Stimulated activated memory B cell treated with anti-CD40 and anti-IgM and Interleukin-4, amounts not matched to agents 10 μg/mL and 1 μg/mL and 100 μg/mL, for 72 hours (primary cell): ENCODE data around the gene CIP2A.
"Not testable (repeated sequence)": the region's sequence is repeated elsewhere in the genome, so short reads cannot be mapped to it uniquely, and the experiment has no call there.

Experiments used
- ATAC-seq: fragments of 150-1000 bp; cut with Tn5 transposase; 2 replicates; pipeline ENCODE4 v1.10.0; 2021
- H3K27ac Mint-ChIP-seq: one replicate; pipeline ENCODE4 v1.8.0; 2022; ENCODE audit warnings: mild to moderate bottlenecking, mixed read lengths
- H3K27me3 Mint-ChIP-seq: one replicate; pipeline ENCODE4 v1.8.0; 2022; ENCODE audit warnings: mixed read lengths
- H3K36me3 Mint-ChIP-seq: one replicate; pipeline ENCODE4 v1.8.0; 2022; ENCODE audit warnings: mixed read lengths
- H3K4me1 Mint-ChIP-seq: one replicate; pipeline ENCODE4 v1.8.0; 2022; ENCODE audit warnings: mixed read lengths
- H3K4me3 Mint-ChIP-seq: one replicate; pipeline ENCODE4 v1.8.0; 2022; ENCODE audit warnings: mild to moderate bottlenecking, moderate library complexity, mixed read lengths
- H3K9me3 Mint-ChIP-seq: one replicate; pipeline ENCODE4 v1.8.0; 2022; ENCODE audit warnings: mixed read lengths

Gene CIP2A

DNA sequence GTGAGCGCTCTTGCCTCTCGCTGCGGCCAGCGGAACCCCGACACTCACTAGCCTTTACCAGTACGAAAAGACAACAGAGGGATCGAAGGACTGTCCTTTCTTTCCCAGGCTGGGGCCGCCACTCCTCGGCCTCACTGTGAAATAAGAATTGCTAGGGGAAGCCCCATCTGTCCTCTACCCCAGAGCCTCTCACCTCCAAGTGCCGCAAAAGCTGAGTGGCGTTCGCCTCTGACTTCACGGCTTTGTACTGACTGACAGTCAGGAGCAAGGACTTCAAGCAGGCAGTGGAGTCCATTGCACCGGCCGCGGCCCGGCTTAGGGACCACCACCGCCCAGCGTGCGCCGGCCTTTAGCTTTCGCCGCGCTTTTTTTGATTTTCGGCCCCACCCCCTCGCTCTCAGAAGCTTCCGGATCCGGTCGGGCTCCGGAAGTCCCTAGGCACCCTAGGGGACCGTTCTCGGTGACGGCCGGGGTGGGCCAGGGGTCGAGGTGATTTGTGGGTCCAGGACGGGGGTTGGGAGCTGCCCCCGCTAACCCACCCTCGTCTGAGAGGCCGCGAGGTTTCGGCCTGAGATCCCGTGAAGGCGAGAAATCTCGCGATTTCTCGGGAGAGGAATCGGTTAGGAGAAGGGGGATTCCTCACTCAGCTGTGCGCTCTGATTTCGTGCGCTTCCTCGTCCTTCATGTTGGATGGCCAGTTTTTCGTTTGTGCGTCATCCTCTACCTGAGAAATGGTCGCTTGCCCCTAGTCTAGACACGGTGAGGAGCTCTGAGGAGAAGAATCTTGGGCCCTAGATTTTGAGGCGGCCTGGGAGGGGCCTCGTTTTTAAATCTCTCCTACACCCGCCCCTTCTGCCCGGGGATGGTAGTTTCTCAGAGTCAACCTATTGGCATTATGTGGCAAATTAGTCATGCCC is at the start of gene CIP2A, which contains the start of gene DZIP3:
TSS of gene CIP2A (minus strand) at position 358 of the 917 bp plus-strand sequence. CDS start at position 295, 63 bp downstream.
TSS of gene DZIP3 (plus strand) at position 642 of the 917 bp plus-strand sequence. CDS start 15,685 bp downstream, outside the sequence.
- no peaks in the 10 kb centered on the region for H3K36me3 Mint-ChIP-seq
- H3K27ac Mint-ChIP-seq, result peak within 1 kb of the TSS; percentile 100
- H3K4me3 Mint-ChIP-seq, result peak within 1 kb of the TSS; percentile 98
- H3K27me3 Mint-ChIP-seq, result no peaks in the 10 kb centered on the region
- H3K4me1 Mint-ChIP-seq, result peaks cover 52% of the 10 kb centered on the region
- no peaks in the 10 kb centered on the region for H3K9me3 Mint-ChIP-seq
- ATAC-seq, result peak; percentile 97

DNA sequence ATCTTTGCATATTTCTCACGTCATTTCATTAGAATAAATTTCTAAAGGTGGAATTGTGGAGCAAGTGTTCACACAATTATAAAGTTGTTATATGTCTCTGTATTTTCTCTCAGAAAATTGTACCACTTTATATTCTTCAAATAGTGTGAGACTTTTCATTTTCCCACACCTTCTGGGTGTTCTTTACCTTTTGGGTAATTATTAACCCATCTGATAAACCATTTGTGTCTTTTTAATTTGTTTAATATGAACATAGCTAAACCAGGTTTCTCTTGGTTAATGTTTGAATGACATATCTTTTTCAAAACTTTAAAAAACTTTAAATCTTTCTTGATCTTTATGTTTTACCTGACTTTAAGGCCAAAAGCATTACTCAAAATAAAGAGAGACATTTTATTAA is 40.7 kb upstream of the CIP2A start:
- H3K27ac Mint-ChIP-seq, result no peak overlapping the region
- H3K36me3 Mint-ChIP-seq, result peaks cover 32% of the 10 kb centered on the region
- H3K4me1 Mint-ChIP-seq, result peaks cover 12% of the 10 kb centered on the region
- no peak for ATAC-seq
- H3K4me3 Mint-ChIP-seq, result no peak overlapping the region
- H3K9me3 Mint-ChIP-seq, result no peaks in the 10 kb centered on the region
- no peaks in the 10 kb centered on the region for H3K27me3 Mint-ChIP-seq

- H3K27me3 Mint-ChIP-seq, result no peaks in the 10 kb centered on the region
- no peak overlapping the region for H3K27ac Mint-ChIP-seq
- H3K4me3 Mint-ChIP-seq, result no peak overlapping the region
- H3K4me1 Mint-ChIP-seq, result no peaks in the 10 kb centered on the region
- H3K9me3 Mint-ChIP-seq, result no peaks in the 10 kb centered on the region
- ATAC-seq, result no peak
- peaks cover 23% of the 10 kb centered on the region for H3K36me3 Mint-ChIP-seq
Observed at GRCh38 chr3:108623504-108623903, 34.3 kb upstream of the CIP2A start.

GRCh38 chr3:108620250-108620649 is 31.0 kb upstream of the CIP2A start:
- no peak for ATAC-seq
- no peak overlapping the region for H3K4me3 Mint-ChIP-seq
- H3K27ac Mint-ChIP-seq, result no peak overlapping the region
- H3K27me3 Mint-ChIP-seq, result no peaks in the 10 kb centered on the region
- H3K9me3 Mint-ChIP-seq, result no peaks in the 10 kb centered on the region
- H3K36me3 Mint-ChIP-seq, result peaks cover 20% of the 10 kb centered on the region
- H3K4me1 Mint-ChIP-seq, result no peaks in the 10 kb centered on the region

GRCh38 chr3:108616090-108616489 is 26.9 kb upstream of the CIP2A start:
- H3K9me3 Mint-ChIP-seq, ATAC-seq, H3K27ac Mint-ChIP-seq, H3K27me3 Mint-ChIP-seq, H3K4me1 Mint-ChIP-seq, H3K4me3 Mint-ChIP-seq: not testable (repeated sequence)
- peaks cover 21% of the 10 kb centered on the region for H3K36me3 Mint-ChIP-seq

DNA sequence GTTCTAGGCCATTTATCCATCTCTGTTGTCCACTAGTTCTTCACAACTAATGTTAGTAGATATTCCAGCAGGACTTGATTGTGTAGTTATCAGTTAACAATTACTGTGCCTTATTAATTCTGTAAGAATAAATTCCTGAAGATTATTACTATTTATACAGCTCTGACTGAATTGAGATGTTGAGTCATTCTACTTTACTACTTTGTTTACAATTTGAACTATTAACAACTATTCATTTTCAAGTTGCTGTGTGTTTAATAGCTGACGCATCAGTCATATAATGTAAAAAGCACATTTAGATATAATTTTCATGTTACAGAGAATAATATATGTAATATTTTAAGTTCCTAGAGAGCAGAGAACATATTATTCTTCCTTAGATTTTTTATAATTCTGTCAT is 21.4 kb upstream of the CIP2A start:
- no peaks in the 10 kb centered on the region for H3K9me3 Mint-ChIP-seq
- ATAC-seq, result no peak

DNA sequence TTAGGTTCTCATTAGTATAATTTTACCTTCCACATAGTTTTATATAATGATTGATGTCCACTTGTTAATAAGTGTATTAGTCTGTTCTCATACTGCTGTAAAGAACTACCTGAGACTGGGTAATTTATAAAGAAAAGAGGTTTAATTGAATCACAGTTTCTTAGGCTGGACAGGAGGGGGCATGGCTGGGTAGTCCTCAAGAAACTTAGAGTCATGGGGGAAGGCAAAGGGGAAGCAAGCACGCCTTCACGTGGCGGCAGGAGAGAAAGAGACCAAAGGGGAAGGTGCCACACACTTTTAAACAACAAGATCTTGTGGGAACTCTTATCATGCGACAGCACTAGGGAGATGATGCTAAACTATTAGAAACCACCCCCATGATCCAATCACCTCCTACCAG is 19.5 kb upstream of the CIP2A start:
- ATAC-seq, result no peak
- peaks cover 14% of the 10 kb centered on the region for H3K36me3 Mint-ChIP-seq
- no peak overlapping the region for H3K27ac Mint-ChIP-seq
- H3K4me3 Mint-ChIP-seq, result no peak overlapping the region
- no peaks in the 10 kb centered on the region for H3K27me3 Mint-ChIP-seq
- H3K9me3 Mint-ChIP-seq, result no peaks in the 10 kb centered on the region
- peaks cover 4% of the 10 kb centered on the region for H3K4me1 Mint-ChIP-seq

More for the DNA sequence above, 21.4 kb upstream of the CIP2A start:
- H3K27ac Mint-ChIP-seq, result no peak overlapping the region
- H3K4me3 Mint-ChIP-seq, result no peak overlapping the region
- no peaks in the 10 kb centered on the region for H3K27me3 Mint-ChIP-seq
- H3K36me3 Mint-ChIP-seq, result peaks cover 21% of the 10 kb centered on the region
- no peaks in the 10 kb centered on the region for H3K4me1 Mint-ChIP-seq

- no peak overlapping the region for H3K4me3 Mint-ChIP-seq
- H3K36me3 Mint-ChIP-seq, result peaks cover 14% of the 10 kb centered on the region
- no peaks in the 10 kb centered on the region for H3K27me3 Mint-ChIP-seq
- H3K4me1 Mint-ChIP-seq, result peaks cover 27% of the 10 kb centered on the region
- H3K9me3 Mint-ChIP-seq, result no peaks in the 10 kb centered on the region
- no peak overlapping the region for H3K27ac Mint-ChIP-seq
- ATAC-seq, result no peak
Observed at GRCh38 chr3:108605491-108605890, 16.3 kb upstream of the CIP2A start.

- Mint-ChIP-seq H3K36me3 (peaks cover 14% of the 10 kb centered on the region), H3K4me3 (no peak overlapping the region), H3K27me3 (no peaks in the 10 kb centered on the region), H3K9me3 (no peaks in the 10 kb centered on the region), H3K4me1 (peaks cover 27% of the 10 kb centered on the region), H3K27ac (no peak overlapping the region)
- no peak for ATAC-seq
Observed at GRCh38 chr3:108605028-108605427, 15.8 kb upstream of the CIP2A start.

DNA sequence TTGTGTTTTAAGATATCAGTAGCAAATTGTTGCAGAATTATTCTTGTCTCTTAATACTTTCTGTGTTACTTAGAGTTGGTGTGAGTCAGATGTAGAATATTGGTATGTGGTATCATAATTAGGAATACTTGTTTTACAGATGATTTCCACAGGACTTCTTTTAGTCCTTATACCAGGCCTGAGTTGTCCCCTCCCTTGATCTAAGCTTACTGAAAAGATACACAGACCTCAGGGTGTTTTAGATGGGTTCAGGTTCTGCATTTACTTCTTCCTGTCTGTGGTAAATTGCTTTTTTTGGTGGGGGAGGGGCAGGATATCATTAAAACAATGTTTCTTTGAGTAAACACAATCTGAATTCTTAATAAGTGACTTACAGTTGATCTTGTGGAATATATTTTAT is 14.5 kb upstream of the CIP2A start:
- Mint-ChIP-seq H3K9me3 (no peaks in the 10 kb centered on the region), H3K36me3 (peaks cover 3% of the 10 kb centered on the region), H3K27me3 (no peaks in the 10 kb centered on the region), H3K27ac (peak overlapping the region; percentile 60), H3K4me3 (no peak overlapping the region), H3K4me1 (peaks cover 27% of the 10 kb centered on the region)
- ATAC-seq, result peak; percentile 64

DNA sequence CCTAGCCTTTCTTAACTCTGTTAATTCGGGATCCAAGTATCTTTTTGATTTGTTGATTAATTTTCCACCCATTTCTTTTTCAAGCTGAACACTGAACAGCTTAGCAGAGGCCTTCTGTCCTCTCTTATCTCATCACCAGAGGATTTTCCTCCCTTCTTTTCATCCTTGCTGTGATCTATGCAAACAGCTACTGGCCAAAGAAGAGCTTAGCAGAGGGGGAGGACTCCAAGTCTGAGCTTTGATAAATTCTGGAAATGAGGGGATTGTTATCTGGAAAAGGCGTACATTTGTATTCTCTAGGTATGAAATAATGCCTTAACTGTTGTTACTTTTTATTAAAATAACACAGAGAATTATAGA is 13.7 kb upstream of the CIP2A start:
- Mint-ChIP-seq H3K9me3 (no peaks in the 10 kb centered on the region), H3K27ac (peak overlapping the region; percentile 60), H3K4me1 (peaks cover 27% of the 10 kb centered on the region), H3K27me3 (no peaks in the 10 kb centered on the region), H3K4me3 (peak overlapping the region; percentile 31), H3K36me3 (no peaks in the 10 kb centered on the region)
- ATAC-seq, result no peak

DNA sequence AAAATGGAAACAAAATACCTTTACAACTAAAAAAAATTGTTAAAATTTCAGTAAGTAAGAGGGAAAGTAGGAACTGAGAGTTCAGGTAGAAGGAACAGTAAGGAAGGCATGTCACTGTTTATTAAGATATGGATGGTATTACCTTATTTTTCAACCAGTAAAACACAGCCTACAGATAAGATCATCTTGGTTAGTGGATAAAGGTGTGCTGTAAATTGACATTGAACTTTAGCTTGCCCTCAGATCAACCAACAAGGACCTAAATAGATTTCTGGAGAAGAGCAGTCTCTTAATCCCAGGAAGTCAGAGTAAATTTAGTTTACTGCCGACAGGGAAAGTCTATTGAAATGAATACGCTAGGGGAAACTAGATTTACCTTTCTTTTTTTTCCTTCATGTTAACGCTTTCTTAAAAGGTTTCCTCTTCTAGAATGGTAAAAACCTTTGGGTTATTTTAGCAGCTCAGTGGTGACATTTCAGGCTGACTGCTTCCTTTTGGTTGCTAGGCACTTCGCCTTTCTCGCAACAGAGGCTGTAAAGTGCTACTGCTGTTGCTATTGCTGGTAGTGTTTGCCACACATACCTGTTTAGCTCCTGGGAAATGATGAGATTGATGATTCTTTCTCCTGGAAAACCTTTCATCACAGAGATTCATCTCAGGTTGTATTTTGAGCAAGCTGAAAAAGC is 13.2 kb upstream of the CIP2A start:
- Mint-ChIP-seq H3K27me3 (no peaks in the 10 kb centered on the region), H3K36me3 (no peaks in the 10 kb centered on the region), H3K4me3 (peak overlapping the region; percentile 31), H3K4me1 (peaks cover 27% of the 10 kb centered on the region), H3K27ac (peak overlapping the region; percentile 60), H3K9me3 (no peaks in the 10 kb centered on the region)
- peak; percentile 81 for ATAC-seq

- Mint-ChIP-seq H3K4me3 (no peak overlapping the region), H3K4me1 (peaks cover 45% of the 10 kb centered on the region), H3K9me3 (no peaks in the 10 kb centered on the region), H3K27ac (no peak overlapping the region), H3K27me3 (no peaks in the 10 kb centered on the region), H3K36me3 (no peaks in the 10 kb centered on the region)
- no peak for ATAC-seq
Observed at GRCh38 chr3:108599677-108600409, 10.6 kb upstream of the CIP2A start.

DNA sequence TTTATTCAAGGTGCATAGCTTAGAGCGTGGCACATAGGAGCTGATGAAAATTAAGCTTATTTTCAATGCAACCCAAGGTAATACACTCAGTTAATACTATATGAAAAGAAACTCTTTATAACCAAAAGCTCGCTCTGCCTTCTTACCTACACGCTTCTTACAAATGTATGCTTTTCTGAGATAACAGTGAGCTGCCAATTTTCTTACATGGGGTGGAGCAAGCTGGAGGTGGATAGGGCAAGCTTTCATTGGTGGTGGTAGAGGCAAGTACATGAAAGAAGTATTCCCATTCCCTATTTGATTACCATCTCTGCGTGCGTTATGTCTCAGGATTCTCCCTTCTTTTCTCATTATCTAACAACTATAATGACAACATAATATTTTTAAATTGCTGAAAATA is 9.1 kb upstream of the CIP2A start:
- no peak for ATAC-seq
- Mint-ChIP-seq H3K4me3 (no peak overlapping the region), H3K27ac (no peak overlapping the region), H3K9me3 (no peaks in the 10 kb centered on the region), H3K4me1 (peaks cover 38% of the 10 kb centered on the region), H3K27me3 (no peaks in the 10 kb centered on the region), H3K36me3 (no peaks in the 10 kb centered on the region)

DNA sequence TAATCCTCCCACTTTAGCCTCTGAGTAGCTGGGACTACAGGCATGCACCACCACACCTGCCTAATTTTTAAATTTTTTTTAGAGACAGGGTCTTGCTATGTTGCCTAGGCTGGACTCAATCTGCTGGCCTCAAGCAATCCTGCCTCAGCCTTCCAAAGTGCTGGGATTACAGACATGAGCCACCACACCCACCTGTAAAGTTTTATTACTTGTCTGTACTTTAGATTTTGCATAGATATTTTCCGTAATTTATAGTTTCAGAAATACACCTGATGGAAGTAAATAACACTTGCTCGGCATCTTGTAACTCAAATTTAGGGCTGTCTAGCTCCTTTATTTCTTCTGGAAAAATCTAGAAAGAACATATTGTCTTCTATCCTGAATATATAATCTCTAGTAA is 6.1 kb upstream of the CIP2A start:
- Mint-ChIP-seq H3K4me1 (peaks cover 35% of the 10 kb centered on the region), H3K4me3 (no peak overlapping the region), H3K9me3 (no peaks in the 10 kb centered on the region), H3K36me3 (no peaks in the 10 kb centered on the region), H3K27ac (peak overlapping the region; percentile 55), H3K27me3 (no peaks in the 10 kb centered on the region)
- no peak for ATAC-seq
